ENCODE results near the gene SPEG. TPM values are rescaled to one million over a fixed set of nuclear protein-coding genes. Genes with fewer than 3 reads are reported as not detected.

Gene SPEG
- total RNA-seq, 1 donor from 2014 or later: 5.6 TPM

GRCh38 chr2:219539926-219540678 lies 105.5 kb downstream of the SPEG start:
- TF ChIP-seq CTCF (IDR thresholded peaks at IDR 0.05) (no peak), EZH2 (IDR thresholded peaks at IDR 0.05) (no peak), EZH2phosphoT487 (IDR thresholded peaks at IDR 0.05) (no peak)
- Histone ChIP-seq H3K36me3 (no peaks in the 10 kb centered on the region), H3K9me3 (ENCODE audit: low read depth) (no peaks in the 10 kb centered on the region), H2AFZ (replicated peaks) (no peak overlapping the region), H3K4me1 (peaks cover 30% of the 10 kb centered on the region), H3K9ac (no peak overlapping the region), H3K4me3 (no peak overlapping the region), H3F3A (ENCODE audit: low read depth) (peaks cover 22% of the 10 kb centered on the region), H3K27me3 (peaks cover 25% of the 10 kb centered on the region), H3K4me2 (no peak overlapping the region), H3K27ac (no peak overlapping the region), H4K20me1 (ENCODE audit: low read depth) (peaks cover 21% of the 10 kb centered on the region), H3K79me2 (ENCODE audit: low read depth) (no peaks in the 10 kb centered on the region)
- Mint-ChIP-seq H3K27me3 (ENCODE audit: insufficient read depth, low read depth) (peaks cover 13% of the 10 kb centered on the region), H3K27ac (no peak overlapping the region), H3K36me3 (peaks cover 9% of the 10 kb centered on the region), H3K4me3 (no peak overlapping the region), H3K9me3 (no peaks in the 10 kb centered on the region), H3K4me1 (peaks cover 46% of the 10 kb centered on the region)
- no peak for DNase-seq (ENCODE audit: low spot score)

GRCh38 chr2:219540784-219541504 lies 106.3 kb downstream of the SPEG start:
- Histone ChIP-seq H3K79me2 (ENCODE audit: low read depth) (no peaks in the 10 kb centered on the region), H3K4me3 (no peak overlapping the region), H3K4me1 (peaks cover 30% of the 10 kb centered on the region), H3K27me3 (peaks cover 30% of the 10 kb centered on the region), H3K9ac (no peak overlapping the region), H3K27ac (no peak overlapping the region), H4K20me1 (ENCODE audit: low read depth) (peaks cover 21% of the 10 kb centered on the region), H2AFZ (replicated peaks) (no peak overlapping the region), H3K9me3 (ENCODE audit: low read depth) (no peaks in the 10 kb centered on the region), H3K4me2 (no peak overlapping the region), H3F3A (ENCODE audit: low read depth) (peaks cover 22% of the 10 kb centered on the region), H3K36me3 (no peaks in the 10 kb centered on the region)
- TF ChIP-seq EZH2phosphoT487 (IDR thresholded peaks at IDR 0.05): no peak
- no peak for TF ChIP-seq EZH2 (IDR thresholded peaks at IDR 0.05)
- DNase-seq (ENCODE audit: low spot score): no peak
- H3K27me3 Mint-ChIP-seq (ENCODE audit: insufficient read depth, low read depth): peaks cover 13% of the 10 kb centered on the region
- peak overlapping the region; percentile 63 for H3K4me3 Mint-ChIP-seq
- H3K4me1 Mint-ChIP-seq: peaks cover 44% of the 10 kb centered on the region
- no peaks in the 10 kb centered on the region for H3K9me3 Mint-ChIP-seq
- no peak overlapping the region for H3K27ac Mint-ChIP-seq
- peaks cover 9% of the 10 kb centered on the region for H3K36me3 Mint-ChIP-seq

- H3K9ac ChIP-seq: no peak overlapping the region
- Mint-ChIP-seq H3K9me3 (no peaks in the 10 kb centered on the region), H3K36me3 (peaks cover 11% of the 10 kb centered on the region), H3K27me3 (ENCODE audit: insufficient read depth, low read depth) (peaks cover 18% of the 10 kb centered on the region), H3K27ac (no peak overlapping the region), H3K4me3 (peak overlapping the region; percentile 88), H3K4me1 (peaks cover 44% of the 10 kb centered on the region)
- TF ChIP-seq EZH2phosphoT487 (IDR thresholded peaks at IDR 0.05) (no peak), EZH2 (IDR thresholded peaks at IDR 0.05) (peak; percentile 20), CTCF (IDR thresholded peaks at IDR 0.05) (peak; percentile 100)
- H3K27me3 ChIP-seq: peaks cover 30% of the 10 kb centered on the region
- DNase-seq (ENCODE audit: low spot score): peak; percentile 87
- H3K79me2 ChIP-seq (ENCODE audit: low read depth): no peaks in the 10 kb centered on the region
- peaks cover 30% of the 10 kb centered on the region for H3K4me1 ChIP-seq
- H3K4me3 ChIP-seq: peak overlapping the region; percentile 47
- H2AFZ ChIP-seq (replicated peaks): no peak overlapping the region
- peaks cover 21% of the 10 kb centered on the region for H4K20me1 ChIP-seq (ENCODE audit: low read depth)
- H3K36me3 ChIP-seq: no peaks in the 10 kb centered on the region
- H3K4me2 ChIP-seq: peak overlapping the region; percentile 87
- H3K27ac ChIP-seq: no peak overlapping the region
- H3K9me3 ChIP-seq (ENCODE audit: low read depth): no peaks in the 10 kb centered on the region
- H3F3A ChIP-seq (ENCODE audit: low read depth): peaks cover 22% of the 10 kb centered on the region
Measured at GRCh38 chr2:219541611-219542180, 107.1 kb downstream of the SPEG start.

Data from neural progenitor cell (in vitro differentiated cells).